Stimulated activated CD8-positive, alpha-beta memory T cell treated with anti-CD3 and anti-CD28 coated beads, Interleukin-4, amount 100 ng/mL, for 4 hours (primary cell): ENCODE measurements around the gene TTC7B.

ENCODE experiments used
- DNase-seq, 2 donors: peaks; one replicate each; pipeline ENCODE4 v3.0.0-alpha.2; 2020; ENCODE audit warnings: low read depth in 2 of 2, low spot score in 1 of 2

TTC7B gene

DNA sequence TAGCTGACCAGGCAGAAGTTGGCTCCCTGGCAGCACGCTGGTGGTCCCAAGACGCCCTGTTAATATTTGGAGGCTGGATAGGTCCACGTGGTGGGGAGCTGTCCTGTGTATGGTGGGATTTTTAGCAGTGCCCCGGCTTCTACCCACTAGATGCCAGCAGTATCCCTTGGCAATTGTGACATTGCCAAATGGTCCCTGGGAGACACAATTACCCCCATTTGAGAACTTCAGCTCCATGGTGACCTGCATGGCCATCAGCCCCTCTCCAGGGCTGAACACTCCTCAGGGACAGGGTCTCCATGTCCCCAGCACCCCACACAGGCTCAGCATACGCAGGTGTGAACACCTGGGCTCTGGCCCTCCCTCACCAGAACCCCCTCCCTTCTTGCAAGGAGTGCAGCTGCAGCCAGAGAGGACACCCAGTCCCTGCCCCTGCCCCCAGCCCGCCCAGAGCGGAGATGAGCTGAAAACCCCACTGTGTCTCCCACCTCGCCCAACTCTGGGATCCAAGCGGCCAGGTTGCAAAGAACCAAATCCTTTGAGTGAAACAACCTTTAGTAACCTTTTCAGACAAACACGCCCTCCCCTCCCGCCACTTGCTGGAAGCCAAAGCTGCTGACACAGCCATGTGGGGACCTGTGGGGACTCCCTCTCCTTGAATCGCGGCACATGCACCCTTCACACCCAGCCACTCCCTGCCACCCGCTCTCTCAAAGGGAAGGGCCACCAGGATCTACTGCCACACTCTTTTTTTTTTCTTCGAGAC, 299.0 kb downstream of the TTC7B start:
- DNase-seq, result no peak

DNA sequence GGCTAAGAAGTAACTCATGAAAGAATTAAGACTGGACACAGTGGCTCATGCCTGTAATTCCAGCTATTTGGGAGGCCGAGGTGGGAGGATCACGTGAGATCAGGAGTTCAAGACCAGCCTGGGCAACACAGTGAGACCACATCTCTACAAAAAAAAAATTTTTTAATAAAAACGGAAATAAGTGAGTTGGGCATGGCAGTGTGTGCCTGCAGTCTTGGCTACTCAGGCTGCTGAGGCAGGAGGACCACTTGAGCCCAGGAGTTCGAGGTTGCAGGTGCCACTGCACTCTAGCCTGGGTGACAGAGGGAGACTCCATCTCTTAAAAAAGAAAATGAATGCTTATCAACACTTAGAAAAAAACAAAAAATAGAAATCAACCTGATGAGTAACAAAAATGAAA, 301.7 kb downstream of the TTC7B start:
- DNase-seq, result no peak

DNA sequence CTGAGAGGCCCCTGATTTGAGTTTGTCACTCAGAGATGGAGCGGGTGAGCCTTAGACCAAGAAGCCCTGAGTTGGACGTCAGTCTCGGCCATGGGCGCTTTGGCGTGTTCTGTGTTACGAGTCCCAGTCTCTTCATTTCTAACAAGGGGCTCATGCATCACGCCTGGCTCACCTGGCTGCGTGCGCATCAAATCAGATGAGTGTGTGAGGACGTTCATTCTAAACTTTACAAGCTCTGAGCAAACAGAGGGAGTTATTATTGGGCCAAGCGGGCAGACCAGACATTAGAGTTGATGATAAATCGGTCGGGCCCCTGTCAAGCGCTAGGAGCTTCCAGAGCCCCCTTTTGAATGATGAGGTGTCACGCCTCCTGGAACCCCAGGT, 302.2 kb downstream of the TTC7B start:
- no peak for DNase-seq

DNA sequence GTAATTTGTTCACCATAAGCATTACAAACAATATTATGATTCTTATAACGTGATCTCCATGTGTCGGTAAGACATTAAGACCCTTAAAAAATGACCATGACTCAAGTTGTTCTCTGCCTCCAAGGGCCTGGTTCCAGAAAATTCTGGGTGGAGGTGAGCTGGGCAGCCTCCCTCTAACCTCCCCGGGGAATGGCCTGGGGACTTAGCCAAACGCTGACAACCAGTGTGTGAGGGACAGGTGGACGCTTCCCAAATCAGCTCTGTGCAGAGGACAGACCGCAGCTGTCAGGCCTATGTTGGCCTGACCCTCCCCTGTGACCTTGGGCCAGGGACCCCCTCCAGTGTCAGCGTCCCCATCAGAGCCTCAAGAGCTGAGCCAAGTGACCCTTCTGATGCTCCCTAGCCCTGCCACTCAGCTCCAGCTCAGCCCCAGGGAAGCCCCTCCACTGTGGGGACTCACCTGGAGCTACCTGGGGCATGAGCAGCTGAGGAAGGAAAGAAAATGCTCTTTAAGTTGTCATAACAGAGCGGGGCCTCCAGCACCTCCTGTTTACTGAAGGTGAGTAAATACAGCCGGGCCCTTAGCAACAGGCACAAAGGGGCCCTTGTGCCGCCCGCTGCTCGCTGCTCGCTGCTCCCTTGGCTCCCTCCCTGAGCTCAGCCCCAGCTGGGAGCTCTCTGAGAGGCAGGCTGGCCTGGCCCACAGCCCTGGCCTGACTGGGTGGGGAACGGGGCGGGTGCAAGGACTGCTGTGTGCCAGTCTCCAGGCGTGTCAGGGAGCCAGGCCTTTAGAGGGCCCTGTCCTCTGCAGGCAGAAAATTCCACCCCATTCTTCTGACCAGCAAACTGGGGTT, 302.8 kb downstream of the TTC7B start:
- no peak for DNase-seq

DNA sequence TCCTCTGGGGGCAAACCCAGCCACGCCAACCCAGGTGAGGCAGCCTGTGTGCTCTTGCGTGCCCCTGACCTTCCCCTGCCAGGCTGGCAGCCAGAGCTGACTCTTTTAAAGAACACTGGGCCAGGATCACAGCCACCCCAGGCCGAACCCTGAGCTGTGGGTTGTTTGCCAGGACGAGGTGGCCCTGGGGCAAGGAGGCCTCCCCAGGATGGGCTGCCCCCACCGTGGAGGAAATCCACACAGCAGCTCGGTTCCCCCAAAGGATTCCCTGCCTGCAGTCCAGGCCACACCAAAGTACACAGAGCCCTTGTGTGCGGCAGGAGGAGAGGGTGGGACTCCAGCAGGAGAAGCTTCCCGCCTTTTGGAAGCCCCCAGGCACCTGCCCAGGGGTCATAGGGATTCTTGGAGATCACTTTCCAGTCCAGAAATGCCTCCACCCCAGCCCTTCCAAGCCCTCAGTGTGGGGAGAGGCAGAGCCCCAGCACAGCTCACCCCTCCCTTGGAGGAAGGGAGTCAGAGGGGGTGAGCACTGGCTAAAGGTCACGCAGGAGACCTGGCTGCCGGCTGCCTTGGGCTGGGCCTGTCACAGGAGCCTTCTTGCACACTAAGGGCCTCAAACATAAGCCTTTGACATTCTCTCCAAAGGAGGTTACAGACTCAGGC, 303.8 kb downstream of the TTC7B start:
- DNase-seq, result no peak

DNA sequence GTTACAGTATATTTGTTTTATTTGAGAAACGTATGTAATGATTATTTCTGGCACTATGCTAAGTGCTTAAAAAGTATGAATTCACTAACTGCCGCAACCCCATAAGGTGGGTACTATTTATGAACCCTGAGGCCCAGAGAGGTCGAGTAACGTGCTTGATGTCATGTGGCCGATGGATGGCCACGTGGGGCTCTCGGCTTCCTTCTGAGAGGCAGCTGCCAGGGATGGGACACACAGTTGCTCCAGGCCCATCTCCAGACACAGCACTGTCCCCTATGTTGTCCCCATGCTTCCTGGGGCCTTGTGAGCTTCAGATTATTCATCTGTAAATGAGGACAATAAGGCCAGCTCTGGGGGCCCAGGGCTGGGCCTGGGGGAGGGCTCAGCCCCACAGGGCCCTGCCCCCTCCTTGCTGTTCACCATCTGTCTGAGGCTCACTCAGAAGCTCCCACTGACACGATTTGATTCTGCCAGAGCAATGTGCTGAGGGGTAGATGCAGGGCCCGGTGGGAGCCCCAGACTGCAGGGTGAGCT, 304.4 kb downstream of the TTC7B start:
- DNase-seq, result no peak

DNA sequence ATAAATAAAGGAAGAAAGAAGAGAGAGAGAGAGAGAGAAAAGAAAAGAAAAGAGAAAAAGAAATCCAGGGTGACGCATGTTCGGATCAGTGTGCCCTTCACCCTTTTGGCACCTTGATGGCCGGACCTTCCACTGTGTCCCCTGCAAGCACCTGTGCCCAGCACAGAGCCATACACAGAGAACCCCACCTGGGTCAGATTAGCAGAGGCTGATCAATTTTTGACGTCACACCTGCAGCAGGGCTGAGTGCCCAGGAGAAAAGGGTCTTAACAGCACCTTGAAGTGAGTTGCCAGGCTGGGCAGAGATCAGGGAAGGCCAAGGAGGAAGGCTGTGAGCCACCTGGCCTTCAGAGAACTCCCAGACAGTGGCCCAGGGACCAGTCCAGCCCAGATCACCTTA, 305.0 kb downstream of the TTC7B start:
- DNase-seq, result no peak

DNA sequence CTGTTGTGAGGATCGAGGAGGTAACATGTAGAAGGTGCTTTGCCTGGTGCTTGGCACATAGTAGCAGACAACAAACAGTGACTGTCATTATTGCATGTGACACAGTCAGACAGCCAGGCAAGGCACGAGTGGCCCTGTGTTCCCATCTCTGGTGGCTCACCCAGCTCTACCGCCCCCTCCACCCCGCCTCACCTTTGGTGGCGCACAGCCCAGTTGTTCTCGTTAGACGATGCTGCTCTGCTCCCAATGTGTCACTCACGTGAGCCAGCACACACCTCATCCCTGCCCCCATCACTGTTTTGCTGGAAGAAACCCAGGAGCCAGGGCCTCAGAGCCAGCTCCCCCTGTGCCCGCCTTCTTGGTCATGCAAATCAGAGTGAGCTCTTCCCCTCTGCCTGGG, 306.1 kb downstream of the TTC7B start:
- no peak for DNase-seq

DNA sequence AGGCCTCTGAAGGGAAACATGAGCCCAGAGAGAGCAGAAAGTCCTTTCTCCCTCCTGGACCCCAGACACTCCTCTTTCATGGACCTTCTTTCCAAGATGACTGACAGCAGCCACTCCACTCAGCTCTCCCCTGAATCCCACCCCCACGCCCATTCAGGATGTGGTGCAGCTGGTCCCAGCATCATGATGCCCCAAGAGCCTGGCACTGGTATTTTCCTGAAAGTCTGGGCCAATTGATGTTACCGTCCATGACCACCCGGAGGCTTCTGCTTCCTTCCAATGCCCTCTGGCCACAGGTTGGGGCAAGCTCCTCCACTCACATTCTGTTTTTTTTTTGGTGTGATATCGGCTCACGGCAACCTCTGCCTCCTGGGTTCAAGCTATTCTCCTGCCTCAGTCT, 306.8 kb downstream of the TTC7B start:
- DNase-seq, result no peak

DNA sequence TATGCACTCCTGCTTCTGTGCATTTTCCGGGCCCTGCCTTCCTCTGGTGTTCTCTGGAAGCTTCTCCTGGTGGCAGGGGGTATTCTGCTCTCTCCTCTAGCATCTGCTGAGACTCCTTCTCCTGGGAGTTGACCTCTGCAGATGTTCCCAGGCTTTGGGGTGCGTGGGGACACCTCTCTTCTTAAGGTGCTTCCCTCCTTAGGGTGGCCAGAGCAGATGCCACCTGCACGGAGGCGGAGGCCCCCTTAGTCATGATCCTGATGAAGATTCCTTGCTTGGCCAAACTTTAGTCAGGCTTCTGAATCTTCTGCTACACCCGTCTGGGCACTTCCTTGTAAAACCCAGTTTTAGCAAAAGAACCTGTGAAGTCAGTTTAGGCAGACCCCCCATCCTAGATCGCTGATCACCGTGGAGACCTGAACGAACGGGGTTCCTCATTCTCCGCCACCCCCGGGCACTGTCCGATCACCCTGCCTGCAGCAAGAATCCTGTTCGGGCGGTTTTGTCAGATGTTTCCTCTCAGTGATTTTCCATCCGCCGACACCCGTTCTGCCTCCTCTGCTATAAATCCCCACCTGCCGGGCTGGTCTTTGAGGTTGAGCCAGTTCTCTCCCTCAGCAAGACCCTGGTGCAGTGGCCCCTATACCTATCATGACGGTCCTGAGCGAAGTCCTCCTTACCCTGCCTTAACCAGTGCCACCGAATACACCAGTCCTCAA, 307.5 kb downstream of the TTC7B start:
- DNase-seq, result no peak

DNA sequence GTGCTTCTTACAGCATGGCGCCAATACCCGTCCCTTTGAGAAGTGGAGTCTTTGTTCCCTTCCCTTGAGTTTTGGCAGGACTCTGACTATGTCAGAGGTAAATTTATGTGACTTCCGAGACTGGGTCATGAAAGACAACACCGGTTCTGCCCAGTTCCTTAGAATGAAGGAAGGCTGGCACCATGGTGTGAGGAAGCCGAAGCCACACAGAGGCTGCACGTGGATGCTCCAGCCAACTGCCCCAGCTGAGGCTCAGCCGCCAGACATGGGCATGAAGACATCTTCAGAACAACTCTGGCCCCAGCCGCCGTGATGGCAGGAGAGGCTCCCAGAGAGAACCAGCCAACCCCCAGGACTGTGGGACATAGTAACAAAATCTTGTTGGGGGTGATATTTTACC, 308.2 kb downstream of the TTC7B start:
- DNase-seq, result no peak

DNA sequence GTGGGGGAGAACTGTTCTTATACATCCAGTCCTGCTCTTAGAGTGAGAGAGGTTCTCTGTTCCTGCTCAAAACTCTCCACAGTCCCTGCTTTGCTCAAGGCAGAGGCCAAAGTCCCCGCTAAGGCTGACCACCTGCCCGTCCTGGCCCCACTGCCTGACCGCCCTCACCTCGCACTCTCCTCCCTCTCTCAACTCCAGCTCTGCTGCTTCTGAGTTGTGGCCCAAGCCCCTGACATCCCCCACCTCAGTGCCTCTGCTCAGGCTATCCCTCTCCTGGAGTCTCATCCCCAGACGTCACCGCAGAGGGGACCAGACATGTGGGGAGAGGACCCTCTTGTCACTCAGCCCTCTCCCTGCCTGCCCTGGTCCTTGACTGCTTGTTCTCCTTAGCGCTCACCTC, 308.8 kb downstream of the TTC7B start:
- DNase-seq, result no peak

DNA sequence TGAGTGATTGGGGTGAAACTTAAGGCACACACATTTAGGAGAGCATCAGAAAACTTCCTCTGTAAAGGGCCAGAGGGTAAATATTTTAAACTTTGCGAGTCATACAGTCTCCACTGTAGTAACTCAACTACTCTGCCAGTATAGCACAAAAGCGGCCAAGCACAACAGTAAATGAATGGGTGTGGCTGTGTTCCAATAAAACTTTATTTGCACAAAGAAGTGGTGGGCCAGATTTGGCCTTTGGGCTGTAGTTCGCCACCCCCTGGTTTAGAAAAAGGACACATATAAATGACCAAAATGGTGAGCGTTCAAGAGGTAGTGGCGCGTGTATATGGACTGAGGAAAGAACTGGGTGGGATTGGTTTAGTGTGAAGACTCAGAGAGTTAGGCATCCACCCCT, 309.5 kb downstream of the TTC7B start:
- DNase-seq, result no peak

DNA sequence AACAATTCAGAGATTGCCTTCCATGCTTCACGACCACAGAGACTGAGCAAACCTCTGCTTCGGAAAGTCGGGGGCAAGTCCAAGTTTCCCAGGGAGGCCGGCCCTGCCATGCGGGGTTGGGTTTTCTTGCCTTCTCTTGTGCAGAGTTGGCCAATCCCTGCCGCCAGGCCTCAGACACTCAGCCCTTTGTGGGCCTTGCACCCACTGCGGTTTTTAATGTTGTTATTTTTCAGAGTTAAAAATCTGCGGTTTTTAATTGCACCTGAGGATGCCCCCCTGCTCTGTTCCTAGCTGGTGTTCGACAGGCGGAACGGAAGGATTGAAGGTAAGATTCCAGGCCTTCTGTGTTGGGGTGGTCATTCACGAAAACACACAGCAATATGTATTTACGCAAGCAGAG, 310.7 kb downstream of the TTC7B start:
- DNase-seq, result no peak

DNA sequence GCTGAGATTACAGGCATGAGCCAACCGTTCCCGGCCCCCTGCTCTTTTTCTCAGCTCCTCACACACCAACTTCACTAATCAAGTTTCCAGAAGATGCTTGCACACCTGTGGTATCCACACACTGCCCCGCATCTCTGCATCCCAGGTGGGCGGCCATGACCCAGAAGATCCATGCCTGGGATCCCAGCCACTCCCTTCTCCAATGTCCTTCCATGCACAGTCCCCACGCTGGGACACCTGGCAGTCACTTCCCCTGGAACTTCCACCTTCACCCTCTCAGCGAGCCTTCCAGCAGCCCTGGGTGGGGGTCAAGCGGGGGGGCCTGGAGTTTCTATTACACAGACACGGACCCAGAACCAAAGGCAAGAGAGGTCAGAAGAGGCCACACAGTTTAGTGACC, 311.6 kb downstream of the TTC7B start:
- DNase-seq, result no peak

DNA sequence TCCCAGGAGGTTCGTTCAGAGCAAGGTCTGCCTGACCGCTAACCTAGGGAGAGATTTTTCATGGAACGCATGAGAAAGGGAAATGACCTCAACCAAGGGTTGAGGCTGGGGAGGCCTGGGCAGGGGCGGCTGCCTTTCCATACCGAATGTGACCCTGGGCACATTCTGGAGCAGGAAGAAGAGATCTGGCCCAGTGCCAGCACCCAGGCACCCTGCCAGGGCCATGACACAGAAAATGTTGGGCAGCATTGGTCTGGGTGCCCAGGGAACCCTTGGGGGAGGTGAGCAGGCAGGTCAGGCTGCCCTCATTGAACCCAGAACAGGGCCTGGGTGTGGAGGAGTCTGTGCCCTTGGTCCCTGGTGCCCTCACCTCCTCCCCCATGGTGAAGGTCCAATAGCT, 312.6 kb downstream of the TTC7B start:
- no peak for DNase-seq

DNA sequence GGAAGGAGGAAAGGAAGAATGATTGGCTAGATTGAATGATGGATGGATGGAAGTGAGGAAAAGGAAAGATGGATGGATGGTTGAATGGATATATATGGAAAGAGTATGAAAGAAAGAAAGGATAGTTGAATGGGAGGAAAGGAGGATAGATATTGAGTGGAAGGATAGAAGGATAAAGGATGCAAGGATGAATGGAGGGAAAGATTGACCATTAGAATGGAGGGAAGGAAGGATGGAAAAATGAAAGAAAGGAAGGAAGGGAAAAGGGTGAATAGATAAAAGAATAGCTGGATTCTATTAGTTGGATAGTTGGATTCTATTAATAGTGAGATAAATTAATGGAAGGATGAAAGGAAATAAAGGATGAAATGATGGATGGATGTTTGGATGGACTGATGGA, 313.5 kb downstream of the TTC7B start:
- no peak for DNase-seq

DNA sequence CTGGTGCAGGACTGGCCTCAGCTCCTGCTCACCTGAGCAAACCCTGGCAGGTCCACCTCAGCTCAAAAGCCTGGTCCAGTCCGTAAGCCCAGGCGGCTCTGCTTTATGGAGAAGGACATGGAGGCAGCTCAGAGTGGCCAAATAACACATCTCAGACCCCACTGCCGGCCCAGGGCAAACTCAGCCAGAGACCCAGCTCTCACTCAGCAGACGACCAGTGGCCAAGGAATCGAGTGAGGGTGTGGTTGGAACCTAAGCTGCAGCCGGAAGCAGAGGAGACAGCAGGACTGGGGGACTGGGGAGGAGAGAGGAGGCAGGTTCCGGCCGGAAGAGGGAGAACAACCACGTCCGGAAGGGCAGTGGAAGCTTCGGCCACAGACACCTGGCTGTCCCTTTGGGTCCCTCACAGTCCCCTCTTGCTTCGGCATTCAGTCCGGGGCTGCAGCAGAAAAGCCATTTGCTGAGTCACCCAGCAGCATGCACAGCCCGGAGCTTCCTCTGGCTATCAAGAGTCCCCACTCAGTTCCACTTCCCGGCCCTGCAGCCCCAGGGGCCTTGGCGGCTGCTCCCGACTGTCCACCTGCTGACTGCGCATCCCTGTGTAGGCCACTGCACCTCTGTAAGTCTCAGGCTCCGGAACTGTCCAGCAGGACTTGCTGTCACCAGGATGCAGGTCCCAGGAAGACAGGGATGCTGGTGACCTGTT, 315.4 kb downstream of the TTC7B start:
- no peak for DNase-seq

DNA sequence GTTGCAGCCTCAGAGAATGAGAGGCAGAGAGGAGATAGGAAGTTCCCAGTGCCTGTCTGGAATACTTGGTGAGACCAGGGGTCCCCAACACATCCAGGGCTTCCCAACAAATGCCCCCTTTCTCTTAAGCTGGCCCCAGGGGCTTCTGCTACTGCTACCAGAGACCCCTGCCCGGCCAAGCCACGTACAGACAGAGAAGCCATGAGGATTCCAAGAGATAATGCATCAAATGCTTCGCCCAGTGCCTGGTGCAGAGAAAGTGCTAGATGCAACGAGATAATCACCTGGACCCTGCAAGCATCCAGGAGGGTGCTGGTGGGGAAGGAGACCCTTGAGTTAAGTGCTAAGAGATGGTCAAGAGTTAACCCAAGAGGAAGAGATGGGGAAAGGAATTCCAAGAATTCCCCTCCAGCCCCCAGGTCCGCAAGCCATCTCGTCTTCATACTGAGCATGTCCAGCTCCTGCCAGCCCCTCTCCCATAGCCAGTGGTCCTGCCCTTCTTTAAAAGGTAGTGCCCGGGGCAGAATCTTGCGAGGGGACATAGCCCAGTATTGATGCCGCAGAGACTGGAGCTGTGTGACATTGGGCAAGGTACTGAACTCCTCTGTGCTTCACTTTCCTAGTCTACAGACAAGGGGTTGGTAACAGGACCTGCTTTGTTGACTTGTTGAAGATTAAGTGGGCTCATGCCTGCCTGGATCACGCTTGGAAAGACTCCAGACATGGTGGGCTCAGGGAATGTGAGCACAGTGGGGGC, 316.1 kb downstream of the TTC7B start:
- no peak for DNase-seq

DNA sequence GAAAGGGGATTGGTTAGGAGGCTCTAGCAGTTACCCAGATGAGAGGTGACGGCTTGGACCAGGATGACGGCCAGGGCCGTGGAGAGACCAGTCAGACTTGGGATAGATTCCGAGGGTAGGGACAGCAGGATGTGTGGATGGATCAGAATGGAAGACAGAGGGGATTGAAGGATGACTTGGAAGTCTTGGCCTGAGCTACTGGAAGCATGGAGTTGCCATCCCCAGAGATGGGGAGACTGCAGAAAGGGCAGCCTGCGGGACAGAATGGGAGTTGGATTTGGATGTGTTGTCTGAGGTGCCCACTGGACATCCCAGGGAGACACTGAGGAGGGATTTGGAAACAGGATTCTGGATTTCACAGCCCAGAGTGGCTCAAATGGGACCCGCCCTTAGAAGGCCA, 317.1 kb downstream of the TTC7B start:
- no peak for DNase-seq
